A549 (cell line): Measurements from ENCODE around the gene RAB3IP.

Experiments used
- CHD2 ChIP-seq: fragments of 150-350 bp; IDR thresholded peaks from 2 replicates; pipeline ENCODE4 v1.6.1; 2014; ENCODE audit warnings: low read length; ENCODE audit not compliant: partially characterized antibody
- CTCF ChIP-seq: fragments of >200 bp; sonication (Bioruptor Twin); formaldehyde crosslinking; IDR thresholded peaks from 3 replicates; pipeline ENCODE4 v1.5.1; 2016
- ESRRA ChIP-seq: fragments of 150-350 bp; IDR thresholded peaks from 2 replicates; pipeline ENCODE4 v1.6.1; 2014; ENCODE audit warnings: mild to moderate bottlenecking, low read length, borderline replicate concordance
- HOXA7 ChIP-seq: fragments of 250-450 bp; sonication (Bioruptor Pico); IDR thresholded peaks from 2 replicates; pipeline ENCODE4 v1.5.0; 2020; ENCODE audit warnings: mild to moderate bottlenecking, moderate library complexity
- MAFK ChIP-seq: fragments of 450-650 bp; IDR thresholded peaks from 2 replicates; pipeline ENCODE4 v1.6.1; 2014; ENCODE audit not compliant: partially characterized antibody
- NR3C1 ChIP-seq: fragments of >200 bp; sonication (Bioruptor Twin); formaldehyde crosslinking; IDR thresholded peaks from 3 replicates; pipeline ENCODE4 v1.6.1; 2017
- PBX3 ChIP-seq: IDR thresholded peaks from 2 replicates; pipeline ENCODE4 v1.6.1; 2012
- POLR2A ChIP-seq: IDR thresholded peaks from 2 replicates; pipeline ENCODE4 v1.6.1; 2012; ENCODE audit warnings: mild to moderate bottlenecking, low read length
- POLR2AphosphoS2 ChIP-seq: conservative IDR thresholded peaks from 2 replicates; pipeline ENCODE4 v1.6.1; 2012; ENCODE audit warnings: low read length, improper control_type of control experiment, inconsistent platforms
- RAD21 ChIP-seq, 2 experiments: fragments of >200 bp in 1 of 2; sonication (Bioruptor Twin) in 1 of 2; formaldehyde crosslinking in 1 of 2; IDR thresholded peaks in 1 of 2; conservative IDR thresholded peaks in 1 of 2; 2 replicates in 1 of 2; 3 replicates in 1 of 2; pipeline ENCODE4 v1.6.1; 2012 to 2018; ENCODE audit warnings: inconsistent platforms in 1 of 2
- TF ChIP-seq, protein P1 (sequence below): fragments of 200-600 bp; sonication (generic); IDR thresholded peaks from 2 replicates; pipeline ENCODE4 v1.6.1; 2016; ENCODE audit warnings: antibody characterized with exemption, mild to moderate bottlenecking, moderate library complexity

- no peak for TF ChIP-seq PBX3
- TF ChIP-seq RAD21 (conservative IDR thresholded peaks at IDR 0.05 in 1 of 2, IDR thresholded peaks at IDR 0.05 in 1 of 2), result no peak
- no peak for TF ChIP-seq ESRRA
- no peak for TF ChIP-seq POLR2AphosphoS2
- no peak for TF ChIP-seq HOXA7 (CRISPR knock-in tag)
- TF ChIP-seq CTCF, result no peak
- no peak for TF ChIP-seq MAFK
- no peak for TF ChIP-seq CHD2
- TF ChIP-seq, protein P1, sequence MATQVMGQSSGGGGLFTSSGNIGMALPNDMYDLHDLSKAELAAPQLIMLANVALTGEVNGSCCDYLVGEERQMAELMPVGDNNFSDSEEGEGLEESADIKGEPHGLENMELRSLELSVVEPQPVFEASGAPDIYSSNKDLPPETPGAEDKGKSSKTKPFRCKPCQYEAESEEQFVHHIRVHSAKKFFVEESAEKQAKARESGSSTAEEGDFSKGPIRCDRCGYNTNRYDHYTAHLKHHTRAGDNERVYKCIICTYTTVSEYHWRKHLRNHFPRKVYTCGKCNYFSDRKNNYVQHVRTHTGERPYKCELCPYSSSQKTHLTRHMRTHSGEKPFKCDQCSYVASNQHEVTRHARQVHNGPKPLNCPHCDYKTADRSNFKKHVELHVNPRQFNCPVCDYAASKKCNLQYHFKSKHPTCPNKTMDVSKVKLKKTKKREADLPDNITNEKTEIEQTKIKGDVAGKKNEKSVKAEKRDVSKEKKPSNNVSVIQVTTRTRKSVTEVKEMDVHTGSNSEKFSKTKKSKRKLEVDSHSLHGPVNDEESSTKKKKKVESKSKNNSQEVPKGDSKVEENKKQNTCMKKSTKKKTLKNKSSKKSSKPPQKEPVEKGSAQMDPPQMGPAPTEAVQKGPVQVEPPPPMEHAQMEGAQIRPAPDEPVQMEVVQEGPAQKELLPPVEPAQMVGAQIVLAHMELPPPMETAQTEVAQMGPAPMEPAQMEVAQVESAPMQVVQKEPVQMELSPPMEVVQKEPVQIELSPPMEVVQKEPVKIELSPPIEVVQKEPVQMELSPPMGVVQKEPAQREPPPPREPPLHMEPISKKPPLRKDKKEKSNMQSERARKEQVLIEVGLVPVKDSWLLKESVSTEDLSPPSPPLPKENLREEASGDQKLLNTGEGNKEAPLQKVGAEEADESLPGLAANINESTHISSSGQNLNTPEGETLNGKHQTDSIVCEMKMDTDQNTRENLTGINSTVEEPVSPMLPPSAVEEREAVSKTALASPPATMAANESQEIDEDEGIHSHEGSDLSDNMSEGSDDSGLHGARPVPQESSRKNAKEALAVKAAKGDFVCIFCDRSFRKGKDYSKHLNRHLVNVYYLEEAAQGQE, result no peak
- TF ChIP-seq POLR2A, result no peak
- no peak for TF ChIP-seq NR3C1
Observed at GRCh38 chr12:69766260-69766659, 27.6 kb downstream of the RAB3IP start.
